CD4-positive, alpha-beta T cell (primary cell): ENCODE measurements around the gene NUP214. TPM values are rescaled to one million over a fixed set of nuclear protein-coding genes. Genes with fewer than 3 reads are reported as not detected.
A peak's percentile ranks its signal among the peaks of the same experiment; 100 is the strongest.

Source experiments
- ATAC-seq: fragments of 200-7000 bp; cut with Tn5 transposase; one replicate; pipeline ENCODE4 v1.10.0; 2022; ENCODE audit warnings: mild to moderate bottlenecking; ENCODE audit not compliant: poor library complexity
- CTCF ChIA-PET: fragments of 350-600 bp; sonication (Branson Sonifier 250); formaldehyde crosslinking; loops from one replicate; lab custom pipeline; 2021; ENCODE audit warnings: antibody characterized with exemption, inconsistent platforms; lab: Charles Lee
- POLR2A ChIA-PET: fragments of 350-600 bp; sonication (Branson Sonifier 250); formaldehyde crosslinking; loops from one replicate; lab custom pipeline; 2021; ENCODE audit warnings: antibody characterized with exemption, inconsistent platforms; lab: Charles Lee
- DNase-seq, 14 experiments: peaks; one replicate each; pipeline ENCODE4 v3.0.0-alpha.2; 2013 to 2020; ENCODE audit warnings: mixed read lengths in 2 of 14
- H3K27ac ChIP-seq, 2 donors: one replicate each; pipeline versions ENCODE4 v1.5.1 to v1.7.0; 2013; ENCODE audit warnings: low read length in 2 of 2, low read depth in 1 of 2, mild to moderate bottlenecking in 1 of 2
- H3K27me3 ChIP-seq, 2 experiments: 1 replicate in 1 of 2; 2 replicates in 1 of 2; pipeline versions ENCODE4 v1.6.1 to v1.7.0; 2013; ENCODE audit warnings: low read length in 2 of 2, control low read depth in 1 of 2, mild to moderate bottlenecking in 1 of 2, moderate library complexity in 1 of 2; ENCODE audit not compliant: insufficient read depth in 2 of 2, control insufficient read depth in 1 of 2
- H3K36me3 ChIP-seq: one replicate; pipeline ENCODE4 v1.6.1; 2013; ENCODE audit warnings: low read length, control low read depth; ENCODE audit not compliant: insufficient read depth
- H3K4me1 ChIP-seq: one replicate; pipeline ENCODE4 v1.6.1; 2013; ENCODE audit warnings: low read length, control low read depth; ENCODE audit not compliant: insufficient read depth
- H3K4me3 ChIP-seq: one replicate; pipeline ENCODE4 v1.5.1; 2013; ENCODE audit warnings: mild to moderate bottlenecking, low read length, moderate library complexity
- H3K9me3 ChIP-seq, 2 experiments: 1 replicate in 1 of 2; 2 replicates in 1 of 2; pipeline versions ENCODE4 v1.6.1 to v1.7.0; 2013; ENCODE audit warnings: low read length in 2 of 2, mild to moderate bottlenecking in 2 of 2, control low read depth in 1 of 2, moderate library complexity in 1 of 2; ENCODE audit not compliant: control insufficient read depth in 1 of 2, insufficient read depth in 1 of 2
- H3K27ac Mint-ChIP-seq: one replicate; pipeline ENCODE4 v1.8.0; 2020; ENCODE audit warnings: mixed read lengths
- H3K27me3 Mint-ChIP-seq: one replicate; pipeline ENCODE4 v1.8.0; 2021; ENCODE audit warnings: mixed read lengths
- H3K36me3 Mint-ChIP-seq: one replicate; pipeline ENCODE4 v1.8.0; 2021; ENCODE audit warnings: low read depth, mixed read lengths
- H3K4me1 Mint-ChIP-seq: one replicate; pipeline ENCODE4 v1.8.0; 2021; ENCODE audit warnings: low read depth, mixed read lengths
- H3K4me3 Mint-ChIP-seq: one replicate; pipeline ENCODE4 v1.8.0; 2020; ENCODE audit warnings: mild to moderate bottlenecking, mixed read lengths
- H3K9me3 Mint-ChIP-seq: one replicate; pipeline ENCODE4 v1.8.0; 2020; ENCODE audit warnings: mixed read lengths
- CTCF ChIP-seq: fragments of 200-600 bp; IDR thresholded peaks from one replicate; pipeline ENCODE4 v1.8.0; 2022; ENCODE audit warnings: antibody characterized with exemption, mild to moderate bottlenecking
- intact Hi-C, 2 experiments: fragments of 100-400 bp; cut with DNase I in 1 of 2; cut with micrococcal nuclease in 1 of 2; formaldehyde crosslinking; loops; one replicate each; pipeline versions ENCODE4 v1.15.1 to v1.9.0; 2023 to 2025; cut with DNase I, micrococcal nuclease
- total RNA-seq, 174 experiments: library from RNA in 2 of 174; stranded (reverse) in 2 of 174; gene quantifications; one replicate each; pipeline ENCODE4 v1.2.3 and lab custom pipeline; 2021 to 2026

The NUP214 gene
- total RNA-seq, 2 experiments from 2014 or later, result 105 to 107 TPM

- ATAC-seq, result peak; percentile 9
- POLR2A ChIA-PET, result interaction anchor here (1.1 to 1.8 kb wide), 3 partner anchors 75 to 159 kb away, joined by 3 to 6 read pairs (median 4); no protein-coding TSS in a partner anchor
Observed at GRCh38 chr9:131177898-131178297, 52.5 kb downstream of the NUP214 start.

GRCh38 chr9:131178382-131178781 is 53.0 kb downstream of the NUP214 start:
- Mint-ChIP-seq H3K27me3 (no peaks in the 10 kb centered on the region), H3K9me3 (no peaks in the 10 kb centered on the region), H3K36me3 (peaks cover 90% of the 10 kb centered on the region), H3K4me3 (no peak overlapping the region), H3K4me1 (peaks cover 26% of the 10 kb centered on the region), H3K27ac (no peak overlapping the region)
- Histone ChIP-seq H3K9me3 (no peaks in the 10 kb centered on the region), H3K4me1 (peaks cover 3% of the 10 kb centered on the region), H3K36me3 (peaks cover 76% of the 10 kb centered on the region), H3K4me3 (no peak overlapping the region), H3K27ac (no peak overlapping the region), H3K27me3 (no peaks in the 10 kb centered on the region)
- peak; percentile 100 for ATAC-seq
- CTCF ChIA-PET, result interaction anchor here (0.7 to 7.4 kb wide), 4 partner anchors 11 to 172 kb away, joined by 3 to 80 read pairs (median 5); no protein-coding TSS in a partner anchor
- intact Hi-C loops, result loop anchor here (1.0 to 5.0 kb wide), 4 partner anchors 99 to 158 kb away; partner anchors contain the start of gene FAM78A (in 1 of the 2)
- POLR2A ChIA-PET, result interaction anchor here (1.0 to 1.8 kb wide), 4 partner anchors 74 to 158 kb away, joined by 3 to 6 read pairs (median 4); no protein-coding TSS in a partner anchor
- TF ChIP-seq CTCF, result peak; percentile 97
- peak; percentile 63 to 85 (median 74) for DNase-seq

More at GRCh38 chr9:131177898-131178297, 52.5 kb downstream of the NUP214 start:
- Mint-ChIP-seq H3K4me3 (no peak overlapping the region), H3K4me1 (peaks cover 26% of the 10 kb centered on the region), H3K36me3 (peaks cover 92% of the 10 kb centered on the region), H3K27me3 (no peaks in the 10 kb centered on the region), H3K9me3 (no peaks in the 10 kb centered on the region), H3K27ac (no peak overlapping the region)
- no peak for TF ChIP-seq CTCF
- DNase-seq, result no peak
- H3K27ac ChIP-seq, result no peak overlapping the region
- H3K27me3 ChIP-seq, result no peaks in the 10 kb centered on the region
- no peaks in the 10 kb centered on the region for H3K9me3 ChIP-seq
- H3K36me3 ChIP-seq, result peaks cover 77% of the 10 kb centered on the region
- no peak overlapping the region for H3K4me3 ChIP-seq
- peaks cover 3% of the 10 kb centered on the region for H3K4me1 ChIP-seq
- CTCF ChIA-PET, result interaction anchor here (0.6 to 7.4 kb wide), 5 partner anchors 10 to 578 kb away, joined by 3 to 80 read pairs (median 4); no protein-coding TSS in a partner anchor
- intact Hi-C loops, result loop anchor here (1.0 to 5.0 kb wide), 4 partner anchors 99 to 158 kb away; partner anchors contain the start of gene FAM78A (in 1 of the 2)

- no peak for TF ChIP-seq CTCF
Observed at GRCh38 chr9:131178926-131179325, 53.5 kb downstream of the NUP214 start.

More at GRCh38 chr9:131178926-131179325, 53.5 kb downstream of the NUP214 start:
- H3K9me3 ChIP-seq, result no peaks in the 10 kb centered on the region
- ATAC-seq (no peak), DNase-seq (no peak)
- no peak overlapping the region for H3K4me3 ChIP-seq
- H3K27me3 ChIP-seq, result no peaks in the 10 kb centered on the region
- H3K4me3 Mint-ChIP-seq, result no peak overlapping the region
- no peak overlapping the region for H3K27ac ChIP-seq
- peaks cover 3% of the 10 kb centered on the region for H3K4me1 ChIP-seq
- H3K27me3 Mint-ChIP-seq, result no peaks in the 10 kb centered on the region
- CTCF ChIA-PET, result interaction anchor here (0.7 to 7.4 kb wide), 3 partner anchors 157 to 171 kb away, joined by 3 to 80 read pairs (median 6); no protein-coding TSS in a partner anchor
- H3K27ac Mint-ChIP-seq, result no peak overlapping the region
- POLR2A ChIA-PET, result interaction anchor here (1.0 to 1.4 kb wide), 2 partner anchors 74 to 96 kb away, joined by 3 read pairs; no protein-coding TSS in a partner anchor
- peaks cover 84% of the 10 kb centered on the region for H3K36me3 Mint-ChIP-seq
- peaks cover 71% of the 10 kb centered on the region for H3K36me3 ChIP-seq
- intact Hi-C loops, result loop anchor here (1.0 to 5.0 kb wide), 4 partner anchors 98 to 157 kb away; partner anchors contain the start of gene FAM78A (in 1 of the 2)
- H3K4me1 Mint-ChIP-seq, result peaks cover 26% of the 10 kb centered on the region
- no peaks in the 10 kb centered on the region for H3K9me3 Mint-ChIP-seq
